DND-41 (cell line): Measurements from ENCODE around the gene SDR39U1.

Source experiments
- ATAC-seq: fragments of 200-7000 bp; cut with Tn5 transposase; 3 replicates; pipeline ENCODE4 v1.9.1; 2021; ENCODE audit warnings: low read depth; ENCODE audit not compliant: insufficient read depth
- DNase-seq: peaks from one replicate; pipeline ENCODE4 v3.0.0-alpha.2; 2020
- H2AFZ ChIP-seq: 2 replicates; pipeline ENCODE4 v1.6.0; 2012; ENCODE audit warnings: low read depth, low read length
- H3K27ac ChIP-seq: 2 replicates; pipeline ENCODE4 v1.5.1; 2012; ENCODE audit warnings: low read length, inconsistent platforms
- H3K27me3 ChIP-seq: fragments of 200-600 bp; sonication (generic); 2 replicates; pipeline ENCODE4 v1.6.0; 2012; ENCODE audit warnings: low read length, mild to moderate bottlenecking, inconsistent platforms; ENCODE audit not compliant: insufficient read depth, poor library complexity
- H3K36me3 ChIP-seq: 2 replicates; pipeline ENCODE4 v1.5.1; 2012; ENCODE audit warnings: low read length, inconsistent platforms; ENCODE audit not compliant: insufficient read depth
- H3K4me1 ChIP-seq: 2 replicates; pipeline ENCODE4 v1.5.1; 2012; ENCODE audit warnings: mild to moderate bottlenecking, low read length; ENCODE audit not compliant: insufficient read depth
- H3K4me2 ChIP-seq: 2 replicates; pipeline ENCODE4 v1.6.0; 2012; ENCODE audit warnings: mild to moderate bottlenecking, moderate library complexity, low read length, inconsistent platforms; ENCODE audit not compliant: insufficient read depth
- H3K4me3 ChIP-seq, 2 experiments: fragments of 200-600 bp in 1 of 2; shearing (Covaris generic) in 1 of 2; 2 replicates each; pipeline ENCODE4 v1.5.1; 2012 to 2016; ENCODE audit warnings: inconsistent platforms in 2 of 2, low read length in 2 of 2, mild to moderate bottlenecking in 2 of 2, low read depth in 1 of 2, moderate library complexity in 1 of 2
- H3K79me2 ChIP-seq: 2 replicates; pipeline ENCODE4 v1.6.0; 2012; ENCODE audit warnings: low read length, inconsistent platforms; ENCODE audit not compliant: insufficient read depth
- H3K9ac ChIP-seq: 2 replicates; pipeline ENCODE4 v1.6.0; 2012; ENCODE audit warnings: low read depth, mild to moderate bottlenecking, inconsistent platforms, low read length, moderate library complexity
- H3K9me3 ChIP-seq: 2 replicates; pipeline ENCODE4 v1.5.1; 2012; ENCODE audit warnings: low read length, moderate library complexity, mild to moderate bottlenecking, inconsistent platforms; ENCODE audit not compliant: insufficient read depth, severe bottlenecking
- H4K20me1 ChIP-seq: 2 replicates; pipeline ENCODE4 v1.6.0; 2012; ENCODE audit warnings: low read length; ENCODE audit not compliant: insufficient read depth
- CTCF ChIP-seq: IDR thresholded peaks from 2 replicates; pipeline ENCODE4 v1.5.1; 2012; ENCODE audit warnings: borderline replicate concordance, low read length, moderate library complexity, mild to moderate bottlenecking; ENCODE audit not compliant: poor library complexity, severe bottlenecking; ENCODE audit errors: extremely low read depth
- EZH2 ChIP-seq: IDR thresholded peaks from 3 replicates; pipeline ENCODE4 v1.6.1; 2012; ENCODE audit warnings: borderline replicate concordance, low read depth, mild to moderate bottlenecking, moderate library complexity, low read length, inconsistent platforms; ENCODE audit not compliant: severe bottlenecking

SDR39U1 gene

GRCh38 chr14:24441485-24441884 lies 1.1 kb downstream of the SDR39U1 start:
- DNase-seq (no peak), ATAC-seq (no peak)
- Histone ChIP-seq H3K27ac (peak overlapping the region; percentile 89), H3K27me3 (no peaks in the 10 kb centered on the region), H3K9ac (peak overlapping the region; percentile 80), H3K4me2 (peak overlapping the region; percentile 94), H3K4me3 (peak overlapping the region; percentile 56 to 64), H2AFZ (no peak overlapping the region), H3K36me3 (peaks cover 49% of the 10 kb centered on the region), H4K20me1 (peaks cover 14% of the 10 kb centered on the region; the same call in 1 of the 2 replicates), H3K9me3 (no peaks in the 10 kb centered on the region), H3K79me2 (peaks cover 36% of the 10 kb centered on the region), H3K4me1 (peaks cover 44% of the 10 kb centered on the region)
- no peak for TF ChIP-seq EZH2
- no peak for TF ChIP-seq CTCF

- peaks cover 36% of the 10 kb centered on the region for H3K79me2 ChIP-seq
- H4K20me1 ChIP-seq: peaks cover 14% of the 10 kb centered on the region; the same call in 1 of the 2 replicates
- no peak overlapping the region for H3K27ac ChIP-seq
- H2AFZ ChIP-seq: no peak overlapping the region
- peaks cover 56% of the 10 kb centered on the region for H3K36me3 ChIP-seq
- H3K4me2 ChIP-seq: peak overlapping the region; percentile 94
- no peaks in the 10 kb centered on the region for H3K27me3 ChIP-seq
- no peak for TF ChIP-seq CTCF
- H3K4me3 ChIP-seq: peak overlapping the region in 1 of 2 experiments; percentile 64; a peak in 2 of 4 replicates
- DNase-seq (no peak), ATAC-seq (no peak)
- no peaks in the 10 kb centered on the region for H3K9me3 ChIP-seq
- peaks cover 51% of the 10 kb centered on the region for H3K4me1 ChIP-seq
- peak overlapping the region; percentile 80 for H3K9ac ChIP-seq
These were observed 1.8 kb downstream of the SDR39U1 start for GRCh38 chr14:24440606-24441399.

- no peak for DNase-seq
- peaks cover 60% of the 10 kb centered on the region for H3K36me3 ChIP-seq
- ATAC-seq: no peak
- H3K79me2 ChIP-seq: peaks cover 36% of the 10 kb centered on the region
- H3K4me2 ChIP-seq: peak overlapping the region; percentile 94; the same call in 1 of the 2 replicates
- H3K27me3 ChIP-seq: no peaks in the 10 kb centered on the region
- H3K4me1 ChIP-seq: peaks cover 52% of the 10 kb centered on the region
- no peak overlapping the region for H3K4me3 ChIP-seq
- no peak overlapping the region for H3K27ac ChIP-seq
- H3K9ac ChIP-seq: no peak overlapping the region
- H3K9me3 ChIP-seq: no peaks in the 10 kb centered on the region
- no peak overlapping the region for H2AFZ ChIP-seq
- peaks cover 14% of the 10 kb centered on the region; the same call in 1 of the 2 replicates for H4K20me1 ChIP-seq
- TF ChIP-seq CTCF (no peak), EZH2 (no peak)
These were observed 2.6 kb downstream of the SDR39U1 start for GRCh38 chr14:24439830-24440605.
